Karpas-422 (cell line): ENCODE measurements around the gene PTGIS. TPM values are rescaled to one million over a fixed set of nuclear protein-coding genes. Genes with fewer than 3 reads are reported as not detected.

ENCODE experiments used
- DNase-seq: peaks from one replicate; pipeline ENCODE4 v3.0.0-alpha.2; 2015
- H2AFZ ChIP-seq: fragments of 200-600 bp; sonication (generic); 2 replicates; pipeline ENCODE4 v1.6.1; 2014; ENCODE audit warnings: antibody characterized with exemption, low read length, mixed read lengths
- H3K27ac ChIP-seq: fragments of 200-600 bp; sonication (generic); 2 replicates; pipeline ENCODE4 v1.5.1; 2014; ENCODE audit warnings: mild to moderate bottlenecking, low read length, moderate library complexity
- H3K27me3 ChIP-seq: fragments of 200-600 bp; sonication (generic); 2 replicates; pipeline ENCODE4 v1.6.1; 2014; ENCODE audit warnings: low read length, mixed read lengths
- H3K36me3 ChIP-seq: fragments of 200-600 bp; sonication (generic); 2 replicates; pipeline ENCODE4 v1.6.1; 2014; ENCODE audit warnings: low read length, mixed read lengths; ENCODE audit not compliant: insufficient read depth
- H3K4me1 ChIP-seq: fragments of 200-600 bp; sonication (generic); 2 replicates; pipeline ENCODE4 v1.6.1; 2014; ENCODE audit warnings: mild to moderate bottlenecking, low read length, mixed read lengths
- H3K4me2 ChIP-seq: fragments of 200-600 bp; sonication (generic); 2 replicates; pipeline ENCODE4 v1.6.1; 2014; ENCODE audit warnings: low read length, low read depth, mild to moderate bottlenecking; ENCODE audit not compliant: poor library complexity, severe bottlenecking
- H3K4me3 ChIP-seq: fragments of 200-600 bp; sonication (generic); 2 replicates; pipeline ENCODE4 v1.5.1; 2014; ENCODE audit warnings: mild to moderate bottlenecking, antibody characterized with exemption, low read length, mixed read lengths
- H3K79me2 ChIP-seq: fragments of 200-600 bp; sonication (generic); 2 replicates; pipeline ENCODE4 v1.6.1; 2014; ENCODE audit warnings: mild to moderate bottlenecking, low read length, mixed read lengths
- H3K9ac ChIP-seq: fragments of 200-600 bp; sonication (generic); 2 replicates; pipeline ENCODE4 v1.6.0; 2014; ENCODE audit warnings: low read length
- H3K9me2 ChIP-seq: fragments of 200-600 bp; sonication (generic), shearing (Covaris generic); replicated peaks from 2 replicates; pipeline ENCODE4 v1.6.0; 2014; ENCODE audit warnings: mild to moderate bottlenecking, low read length, moderate library complexity; ENCODE audit not compliant: insufficient read depth
- H3K9me3 ChIP-seq: fragments of 300-700, 200-600 bp; sonication (generic); 2 replicates; pipeline ENCODE4 v1.6.1; 2014; ENCODE audit warnings: low read length, mixed read lengths
- H4K20me1 ChIP-seq: fragments of 200-600 bp; sonication (generic); 2 replicates; pipeline ENCODE4 v1.6.1; 2014; ENCODE audit warnings: mild to moderate bottlenecking, antibody characterized with exemption, low read length, low read depth; ENCODE audit not compliant: insufficient read depth
- total RNA-seq: library from RNA; depleted of rRNA; stranded (reverse); fragments of >200 nt; shearing (Covaris generic); gene quantifications from 2 replicates; pipeline ENCODE4 v1.2.3, GENCODE V29; 2014; ENCODE audit warnings: low replicate concordance

PTGIS gene
- total RNA-seq, 1 experiment from 2014 or later, result not detected

GRCh38 chr20:49497398-49497669, 70.6 kb downstream of the PTGIS start:
- H4K20me1 ChIP-seq, result no peaks in the 10 kb centered on the region
- no peaks in the 10 kb centered on the region for H3K27me3 ChIP-seq
- H3K4me1 ChIP-seq, result no peaks in the 10 kb centered on the region
- H3K9me3 ChIP-seq, result no peaks in the 10 kb centered on the region
- no peaks in the 10 kb centered on the region for H3K79me2 ChIP-seq
- no peak overlapping the region for H3K4me2 ChIP-seq
- no peak for DNase-seq
- no peak overlapping the region for H3K27ac ChIP-seq
- H2AFZ ChIP-seq, result no peak overlapping the region
- H3K4me3 ChIP-seq, result no peak overlapping the region
- H3K36me3 ChIP-seq, result no peaks in the 10 kb centered on the region
- H3K9ac ChIP-seq, result no peak overlapping the region
- no peaks in the 10 kb centered on the region for H3K9me2 ChIP-seq

GRCh38 chr20:49496553-49497397, 71.2 kb downstream of the PTGIS start:
- no peaks in the 10 kb centered on the region for H3K27me3 ChIP-seq
- H4K20me1 ChIP-seq, result no peaks in the 10 kb centered on the region
- no peak overlapping the region for H3K4me3 ChIP-seq
- H3K4me1 ChIP-seq, result no peaks in the 10 kb centered on the region
- no peaks in the 10 kb centered on the region for H3K79me2 ChIP-seq
- no peak overlapping the region for H3K27ac ChIP-seq
- no peak overlapping the region for H3K9ac ChIP-seq
- H2AFZ ChIP-seq, result no peak overlapping the region
- no peaks in the 10 kb centered on the region for H3K36me3 ChIP-seq
- H3K9me2 ChIP-seq, result no peaks in the 10 kb centered on the region
- no peak for DNase-seq
- H3K9me3 ChIP-seq, result no peaks in the 10 kb centered on the region
- H3K4me2 ChIP-seq, result no peak overlapping the region

- no peak overlapping the region for H3K4me3 ChIP-seq
- H2AFZ ChIP-seq, result no peak overlapping the region
- no peak overlapping the region for H3K4me2 ChIP-seq
- no peaks in the 10 kb centered on the region for H3K4me1 ChIP-seq
- H3K9me3 ChIP-seq, result no peaks in the 10 kb centered on the region
- H3K9ac ChIP-seq, result no peak overlapping the region
- H3K27me3 ChIP-seq, result no peaks in the 10 kb centered on the region
- no peak for DNase-seq
- H4K20me1 ChIP-seq, result no peaks in the 10 kb centered on the region
- no peaks in the 10 kb centered on the region for H3K36me3 ChIP-seq
- no peak overlapping the region for H3K27ac ChIP-seq
- H3K9me2 ChIP-seq, result no peaks in the 10 kb centered on the region
- H3K79me2 ChIP-seq, result no peaks in the 10 kb centered on the region
These were observed 71.9 kb downstream of the PTGIS start for GRCh38 chr20:49496043-49496442.

- DNase-seq, result no peak
- Histone ChIP-seq H3K36me3 (no peaks in the 10 kb centered on the region), H4K20me1 (no peaks in the 10 kb centered on the region), H3K9me2 (no peaks in the 10 kb centered on the region), H2AFZ (no peak overlapping the region), H3K4me3 (no peak overlapping the region), H3K9me3 (no peaks in the 10 kb centered on the region), H3K27ac (no peak overlapping the region), H3K9ac (no peak overlapping the region), H3K27me3 (no peaks in the 10 kb centered on the region), H3K4me1 (no peaks in the 10 kb centered on the region), H3K4me2 (no peak overlapping the region), H3K79me2 (no peaks in the 10 kb centered on the region)
These were observed 77.2 kb downstream of the PTGIS start for GRCh38 chr20:49490689-49491088.

- no peak overlapping the region for H3K4me2 ChIP-seq
- no peak overlapping the region for H3K9ac ChIP-seq
- H2AFZ ChIP-seq, result no peak overlapping the region
These were observed 78.2 kb downstream of the PTGIS start for GRCh38 chr20:49489688-49490087.

GRCh38 chr20:49486064-49486463, 81.9 kb downstream of the PTGIS start:
- Histone ChIP-seq H4K20me1 (no peaks in the 10 kb centered on the region), H3K9me2 (no peaks in the 10 kb centered on the region), H3K27me3 (no peaks in the 10 kb centered on the region), H2AFZ (no peak overlapping the region), H3K4me2 (no peak overlapping the region), H3K36me3 (no peaks in the 10 kb centered on the region), H3K79me2 (no peaks in the 10 kb centered on the region), H3K9me3 (no peaks in the 10 kb centered on the region), H3K4me1 (no peaks in the 10 kb centered on the region), H3K9ac (no peak overlapping the region), H3K27ac (no peak overlapping the region), H3K4me3 (no peak overlapping the region)
- no peak for DNase-seq

More at GRCh38 chr20:49489688-49490087, 78.2 kb downstream of the PTGIS start:
- H4K20me1 ChIP-seq, result no peaks in the 10 kb centered on the region
- H3K4me3 ChIP-seq, result no peak overlapping the region
- DNase-seq, result no peak
- no peaks in the 10 kb centered on the region for H3K9me2 ChIP-seq
- H3K9me3 ChIP-seq, result no peaks in the 10 kb centered on the region
- H3K4me1 ChIP-seq, result no peaks in the 10 kb centered on the region
- no peaks in the 10 kb centered on the region for H3K27me3 ChIP-seq
- H3K79me2 ChIP-seq, result no peaks in the 10 kb centered on the region
- H3K27ac ChIP-seq, result no peak overlapping the region
- H3K36me3 ChIP-seq, result no peaks in the 10 kb centered on the region

GRCh38 chr20:49485563-49485962, 82.4 kb downstream of the PTGIS start:
- Histone ChIP-seq H3K36me3 (no peaks in the 10 kb centered on the region), H3K79me2 (no peaks in the 10 kb centered on the region), H3K9me3 (no peaks in the 10 kb centered on the region), H4K20me1 (no peaks in the 10 kb centered on the region), H2AFZ (no peak overlapping the region), H3K27me3 (no peaks in the 10 kb centered on the region), H3K4me3 (no peak overlapping the region), H3K4me2 (no peak overlapping the region), H3K9ac (no peak overlapping the region), H3K27ac (no peak overlapping the region), H3K4me1 (no peaks in the 10 kb centered on the region), H3K9me2 (no peaks in the 10 kb centered on the region)
- DNase-seq, result no peak

- Histone ChIP-seq H3K9me3 (no peaks in the 10 kb centered on the region), H3K4me1 (no peaks in the 10 kb centered on the region), H2AFZ (no peak overlapping the region), H3K36me3 (no peaks in the 10 kb centered on the region), H4K20me1 (no peaks in the 10 kb centered on the region), H3K4me2 (no peak overlapping the region), H3K9ac (no peak overlapping the region), H3K27ac (no peak overlapping the region), H3K27me3 (no peaks in the 10 kb centered on the region), H3K79me2 (no peaks in the 10 kb centered on the region), H3K9me2 (no peaks in the 10 kb centered on the region), H3K4me3 (no peak overlapping the region)
- no peak for DNase-seq
These were observed 83.5 kb downstream of the PTGIS start for GRCh38 chr20:49484180-49485140.
